ENCODE measurements around the gene CALML6. TPM values are rescaled to one million over a fixed set of nuclear protein-coding genes. Genes with fewer than 3 reads are reported as not detected.
"Not testable (repeated sequence)": the region's sequence is repeated elsewhere in the genome, so short reads cannot be mapped to it uniquely, and the experiment has no call there.

Gene CALML6
- total RNA-seq, 1 donor from 2014 or later = under 0.01 TPM

GRCh38 chr1:1925437-1926345 lies 10.6 kb downstream of the CALML6 start:
- no peak for DNase-seq (ENCODE audit: low read depth in 2 of 2)

- DNase-seq (ENCODE audit: low read depth in 2 of 2) = no peak
Observed at GRCh38 chr1:1926346-1926811, 11.3 kb downstream of the CALML6 start.

DNA sequence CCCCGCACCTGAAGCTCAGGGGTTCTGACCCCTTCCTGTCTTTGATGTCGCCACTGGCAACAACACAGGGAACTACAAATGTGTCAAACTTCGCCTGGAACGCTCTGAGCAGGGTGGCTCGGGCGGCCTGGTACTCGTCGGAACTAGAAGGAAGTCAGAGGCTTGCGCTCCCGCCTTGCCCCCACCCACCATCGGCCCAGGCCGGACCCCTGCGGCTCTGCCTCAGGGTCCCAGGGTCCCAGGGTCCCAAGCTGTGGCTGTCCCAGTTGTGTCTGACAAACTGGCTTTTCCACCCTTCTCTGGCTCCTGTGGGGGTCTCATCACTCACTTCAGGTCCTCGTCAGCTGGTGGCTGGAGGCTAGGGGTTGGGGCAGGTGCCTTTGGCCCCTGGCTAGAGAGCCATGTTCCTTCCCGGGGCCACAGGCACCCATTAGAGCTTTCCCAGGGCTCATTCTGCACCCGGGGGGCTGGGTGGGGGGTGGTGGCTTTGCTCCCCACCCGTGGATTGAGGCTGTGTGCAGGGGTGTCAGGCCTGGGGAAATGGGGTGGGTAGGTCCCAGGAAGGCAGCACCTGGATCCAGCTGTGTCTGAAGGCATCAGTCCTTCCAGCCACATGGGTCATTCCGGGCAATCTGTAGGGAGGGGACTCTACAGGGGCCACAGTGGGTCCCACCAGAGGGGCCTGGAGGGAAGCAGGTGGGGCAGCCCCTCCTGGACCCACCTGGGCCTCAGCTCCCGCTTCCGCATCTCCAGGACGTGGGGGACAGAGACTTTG lies 12.0 kb downstream of the CALML6 start:
- no peak for DNase-seq (ENCODE audit: low read depth in 2 of 2)

DNA sequence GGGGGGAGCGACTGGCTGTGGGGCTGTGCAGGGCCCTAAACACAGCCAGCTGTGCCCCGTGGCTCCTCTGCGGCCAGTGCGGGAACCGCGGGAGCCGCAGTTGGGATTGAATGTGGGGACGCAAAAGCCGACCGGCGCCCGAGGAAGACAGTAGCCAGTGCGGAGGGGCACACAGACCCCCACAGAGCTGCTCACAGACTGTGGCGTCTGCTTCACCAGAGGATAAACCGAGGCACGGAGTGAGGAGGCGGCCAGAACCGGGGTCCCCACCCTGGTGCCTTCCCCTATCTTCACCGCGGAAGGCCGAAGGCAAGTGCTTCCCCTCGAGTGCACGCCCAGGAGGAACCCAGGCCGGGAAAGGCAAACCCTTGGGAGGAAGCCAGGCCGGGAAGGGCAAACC lies 12.7 kb downstream of the CALML6 start:
- DNase-seq (ENCODE audit: low read depth in 2 of 2) = no peak

DNA sequence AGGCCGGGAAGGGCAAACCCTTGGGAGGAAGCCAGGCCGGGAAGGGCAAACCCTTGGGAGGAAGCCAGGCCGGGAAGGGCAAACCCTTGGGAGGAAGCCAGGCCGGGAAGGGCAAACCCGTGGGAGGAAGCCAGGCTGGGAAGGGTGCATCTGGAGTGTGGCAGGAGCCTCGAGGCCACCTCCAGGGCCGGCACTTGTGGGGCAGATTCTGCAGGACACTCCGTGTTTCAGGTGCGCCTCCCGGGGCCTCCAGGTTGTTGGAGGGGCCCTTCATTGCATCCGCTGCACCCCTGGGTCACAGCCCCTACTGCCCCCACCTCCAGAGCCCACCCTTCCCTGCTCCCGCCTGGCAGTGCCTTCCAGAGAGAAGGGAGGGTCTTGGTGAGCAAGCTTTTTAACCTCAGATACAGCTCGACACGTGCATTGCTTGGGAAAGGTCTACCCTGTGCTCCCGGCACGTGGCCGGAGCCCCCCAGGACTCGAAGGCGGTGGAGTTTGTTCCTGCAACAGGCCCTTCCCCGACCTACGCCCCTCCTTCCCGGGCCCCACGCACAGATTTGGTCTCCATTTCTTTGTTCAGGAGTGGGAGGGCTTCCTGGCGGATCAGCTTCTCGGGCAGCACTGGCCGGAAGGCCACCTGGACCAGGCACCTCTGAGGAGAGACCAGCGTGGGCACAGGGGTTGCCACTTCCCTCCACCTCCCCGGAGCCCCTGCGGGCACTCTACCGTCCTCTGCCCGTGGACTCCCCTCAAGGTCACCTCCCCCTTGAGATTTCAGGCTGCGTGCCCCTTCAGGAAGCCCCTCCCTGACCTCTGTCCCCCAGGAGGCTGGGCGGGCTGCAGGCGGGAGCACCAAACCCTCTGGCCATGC lies 13.4 kb downstream of the CALML6 start:
- no peak for DNase-seq (ENCODE audit: low read depth in 2 of 2)

- no peak for DNase-seq (ENCODE audit: low read depth in 2 of 2)
Observed at GRCh38 chr1:1929102-1929638, 14.1 kb downstream of the CALML6 start.

DNA sequence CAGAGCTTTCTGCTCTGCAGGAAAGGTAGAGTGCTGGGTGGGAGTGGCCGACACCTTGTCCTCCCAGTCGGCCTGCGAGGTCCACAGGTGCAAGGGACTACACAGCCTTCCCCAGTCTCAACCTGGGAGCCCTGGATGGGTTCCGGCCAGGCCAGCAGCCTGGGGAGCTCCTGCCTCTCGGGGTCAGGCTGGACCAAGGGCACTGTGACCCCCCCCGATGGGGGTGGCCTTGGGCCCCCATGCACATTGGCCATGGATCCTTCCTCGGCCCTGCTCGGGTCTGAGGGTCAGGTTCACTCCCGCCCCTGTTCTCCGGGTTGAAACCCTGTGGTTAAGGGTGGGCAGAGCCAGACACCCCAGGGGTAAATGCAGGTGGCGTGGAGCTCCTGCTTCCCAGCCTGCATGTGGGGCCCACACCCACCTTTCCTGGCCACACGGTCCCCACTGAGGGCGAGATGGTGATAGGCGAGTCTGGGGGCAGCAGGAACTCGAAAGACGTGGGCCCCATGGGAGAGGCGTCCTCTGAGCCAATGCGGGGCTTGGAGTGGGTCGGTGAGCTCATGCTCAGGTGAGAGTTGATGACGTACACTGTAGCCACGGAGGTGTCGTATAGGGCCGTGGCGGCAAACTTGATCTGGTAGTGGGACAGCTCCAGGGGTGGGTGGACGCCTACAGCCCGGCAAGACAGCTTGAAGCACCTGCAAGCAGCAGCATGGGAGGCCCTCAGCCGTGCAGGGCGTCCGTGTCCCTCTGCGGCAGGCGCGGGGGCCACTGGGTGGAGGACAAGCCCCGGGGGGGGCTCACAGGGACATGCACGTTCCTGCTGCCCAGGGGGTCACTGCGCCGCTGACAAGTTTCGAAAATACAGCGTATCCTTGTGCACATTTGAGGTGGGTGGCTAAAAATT lies 14.8 kb downstream of the CALML6 start:
- no peak for DNase-seq (ENCODE audit: low read depth in 2 of 2)

GRCh38 chr1:1934848-1935247 lies 19.8 kb downstream of the CALML6 start:
- not testable (repeated sequence) for DNase-seq (ENCODE audit: low read depth in 2 of 2)

DNA sequence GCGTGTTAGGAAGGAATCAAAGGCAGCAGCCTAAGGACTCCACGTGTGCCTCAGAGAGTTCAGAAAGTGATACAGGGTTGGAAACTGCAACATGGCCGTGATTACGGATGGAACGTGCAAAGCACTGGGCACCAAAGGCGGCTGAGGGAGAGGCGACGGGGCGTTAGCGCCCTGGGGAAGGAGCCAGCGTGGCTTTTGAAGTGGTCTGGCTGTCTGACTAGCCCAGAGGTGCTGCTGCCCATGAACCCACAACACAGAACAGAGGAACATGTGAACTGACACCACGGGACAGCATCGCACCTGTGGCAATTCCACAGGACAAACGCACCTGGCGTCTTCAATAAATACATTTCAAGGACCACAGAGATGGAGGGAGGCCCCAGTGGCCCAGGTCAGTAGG lies 22.0 kb downstream of the CALML6 start:
- no peak for DNase-seq (ENCODE audit: low read depth in 2 of 2)

DNA sequence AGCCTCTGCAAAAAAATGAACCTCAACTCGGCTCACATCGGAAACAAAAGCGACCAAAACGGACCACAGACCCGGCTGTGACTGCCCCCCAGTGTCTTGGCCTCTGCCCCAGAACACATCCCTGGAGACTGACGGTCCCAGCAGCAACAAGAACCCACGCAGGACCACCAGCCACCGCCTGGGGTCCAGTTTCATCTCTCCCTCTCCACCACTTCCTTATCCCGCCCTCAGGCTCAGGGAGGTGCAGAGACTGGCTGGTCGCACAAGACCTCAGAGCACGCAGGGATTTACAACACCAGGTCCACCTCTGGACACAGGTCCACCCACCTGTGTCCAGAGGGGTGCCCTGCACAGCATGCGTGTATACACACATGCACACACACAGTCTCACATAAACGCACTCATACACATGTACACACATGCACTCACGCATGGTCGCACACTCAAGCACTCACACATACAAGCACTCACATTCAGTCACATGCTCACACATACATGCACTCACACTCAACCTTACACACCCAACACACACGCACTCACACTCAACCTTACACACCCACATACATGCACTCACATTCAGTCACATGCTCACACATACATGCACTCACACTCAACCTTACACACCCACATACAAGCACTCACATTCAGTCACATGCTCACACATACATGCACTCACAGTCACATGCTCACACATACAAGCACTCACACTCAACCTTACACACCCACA lies 22.7 kb downstream of the CALML6 start:
- no peak for DNase-seq (ENCODE audit: low read depth in 2 of 2)

DNA sequence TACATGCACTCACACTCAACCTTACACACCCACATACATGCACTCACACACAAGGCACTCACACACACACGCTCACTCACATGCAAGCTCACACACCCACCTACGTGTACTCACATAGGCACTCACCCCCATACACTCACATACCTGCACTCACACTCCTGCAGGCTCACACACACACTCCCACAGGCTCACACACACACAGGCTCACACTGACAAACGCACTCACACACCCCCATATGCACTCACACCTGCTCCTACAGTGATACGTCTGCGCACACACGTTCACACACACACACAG lies 23.2 kb downstream of the CALML6 start:
- no peak for DNase-seq (ENCODE audit: low read depth in 2 of 2)

DNA sequence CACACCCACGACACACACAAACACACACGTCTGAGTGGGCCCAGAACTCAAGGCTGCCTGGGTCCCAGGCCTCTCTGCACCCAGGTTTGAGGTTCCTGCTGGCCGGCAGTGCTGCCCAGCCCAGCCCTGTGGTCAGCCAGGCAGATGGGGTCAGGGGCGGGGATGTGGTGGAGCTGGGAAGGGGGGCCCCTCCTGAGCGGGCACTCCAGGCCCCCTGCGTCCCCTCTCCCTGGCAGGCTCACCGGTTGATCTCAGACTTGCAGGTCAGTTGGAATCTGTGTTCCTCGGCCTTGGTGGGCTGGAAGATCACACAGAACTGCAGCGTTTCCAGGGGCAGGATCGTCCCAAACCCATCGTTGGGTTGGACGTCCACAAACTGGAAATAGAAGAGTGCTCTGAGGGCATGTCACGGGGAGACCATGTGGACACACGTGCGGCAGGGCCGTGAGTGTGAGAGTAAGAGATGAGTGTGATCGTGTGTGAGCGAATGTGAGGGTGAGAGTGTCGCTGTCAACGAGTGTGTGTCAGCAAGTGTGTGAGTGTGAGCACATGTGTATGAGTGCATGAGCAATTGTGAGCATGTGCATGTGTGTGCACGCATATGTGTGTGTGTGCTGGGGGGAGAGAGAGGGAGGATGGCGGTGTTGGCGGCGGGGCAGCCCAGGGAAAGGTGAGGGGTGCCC lies 23.7 kb downstream of the CALML6 start:
- no peak for DNase-seq (ENCODE audit: low read depth in 2 of 2)

GRCh38 chr1:1939296-1940122 lies 24.4 kb downstream of the CALML6 start:
- no peak for DNase-seq (ENCODE audit: low read depth in 2 of 2)

DNA sequence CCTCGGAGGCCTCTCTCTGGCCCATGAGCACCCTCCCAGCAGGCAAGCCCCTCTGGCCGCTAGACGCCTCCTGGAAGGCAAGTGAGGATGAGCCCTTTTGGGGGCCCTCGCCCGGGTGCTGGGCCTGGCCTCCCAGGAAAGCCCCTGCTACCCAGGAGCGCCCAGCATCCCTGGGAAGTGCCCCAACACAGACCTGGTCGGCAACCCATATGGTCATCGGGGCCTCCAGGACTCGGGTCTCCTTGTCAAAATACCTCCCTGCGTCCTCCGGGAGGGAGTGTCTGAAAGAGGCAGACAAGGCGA lies 25.0 kb downstream of the CALML6 start:
- DNase-seq (ENCODE audit: low read depth in 2 of 2) = no peak

DNA sequence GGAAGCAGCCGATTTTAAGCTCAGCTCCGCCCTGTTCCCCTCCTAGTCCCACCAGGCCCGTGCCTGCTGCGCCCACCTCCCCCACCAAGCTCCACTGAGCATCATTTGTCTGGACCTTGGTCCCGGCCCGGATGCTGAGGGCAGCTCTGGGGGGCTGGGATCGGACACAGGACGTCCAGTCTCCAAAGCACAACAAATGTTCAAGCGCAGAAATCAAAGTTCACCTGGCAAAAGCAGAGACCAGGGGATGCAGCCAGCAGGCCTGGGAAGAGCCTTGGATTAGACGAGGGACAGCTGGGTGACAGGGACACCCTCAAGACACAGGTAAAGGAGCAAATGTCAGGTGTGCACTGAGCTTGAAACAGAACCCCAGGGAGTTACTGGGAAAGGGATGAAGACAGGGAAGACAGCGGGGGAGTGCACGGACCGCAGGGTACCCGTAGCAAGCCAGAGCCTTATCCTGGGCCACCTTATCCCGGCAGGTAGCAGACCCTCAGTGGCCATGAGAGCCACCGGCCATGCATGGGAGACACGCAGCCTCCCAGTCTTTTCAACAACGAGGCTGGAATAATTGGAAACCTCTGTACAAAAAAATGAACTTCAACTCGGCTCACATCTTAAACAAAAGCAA lies 26.3 kb downstream of the CALML6 start:
- no peak for DNase-seq (ENCODE audit: low read depth in 2 of 2)

- DNase-seq (ENCODE audit: low read depth in 2 of 2) = no peak
Observed at GRCh38 chr1:1941868-1942752, 27.1 kb downstream of the CALML6 start.
